HEK293 (cell line): ENCODE measurements around the gene ZNHIT1.

Source experiments
- CTCF ChIA-PET: fragments of 350-600 bp; formaldehyde crosslinking; extraction: SDS; loops from one replicate; lab custom pipeline; 2021; ENCODE audit warnings: antibody characterized with exemption; lab: Yijun Ruan, JAX
- POLR2A ChIA-PET: fragments of 300-600 bp; formaldehyde crosslinking; extraction: SDS; loops from one replicate; lab custom pipeline; 2020; ENCODE audit warnings: antibody characterized with exemption, inconsistent platforms; lab: Yijun Ruan, JAX
- H3K27ac ChIP-seq: fragments of 200-500 bp; sonication (Bioruptor generic); 2 replicates; pipeline ENCODE4 v1.5.1; 2014; ENCODE audit warnings: low read depth, low read length, control low read depth, inconsistent platforms; ENCODE audit errors: extremely low read depth
- H3K36me3 ChIP-seq, 2 experiments: fragments of 200-500 bp in 1 of 2; sonication (Bioruptor generic) in 1 of 2; 1 replicate in 1 of 2; 2 replicates in 1 of 2; pipeline ENCODE4 v1.5.1; 2014 to 2017; ENCODE audit warnings: inconsistent platforms in 2 of 2, low read length in 2 of 2; ENCODE audit not compliant: control insufficient read depth in 2 of 2, insufficient read depth in 1 of 2
- H3K4me1 ChIP-seq: fragments of 200-500 bp; sonication (Bioruptor generic); 2 replicates; pipeline ENCODE4 v1.5.1; 2014; ENCODE audit warnings: mild to moderate bottlenecking, low read length, inconsistent platforms; ENCODE audit not compliant: control insufficient read depth, insufficient read depth
- H3K4me3 ChIP-seq: 2 replicates; pipeline ENCODE4 v1.5.1; 2011; ENCODE audit warnings: low read depth, mild to moderate bottlenecking, control low read depth, low read length, moderate library complexity
- H3K9me3 ChIP-seq: fragments of 200-500 bp; sonication (Bioruptor generic); 2 replicates; pipeline ENCODE4 v1.5.1; 2014; ENCODE audit warnings: low read depth, low read length, inconsistent platforms; ENCODE audit not compliant: control insufficient read depth, insufficient read depth
- HOXD13 ChIP-seq: sonication (generic); formaldehyde crosslinking; IDR thresholded peaks from 2 replicates; pipeline ENCODE4 v1.8.0; 2022; ENCODE audit warnings: missing genetic modification reagents, borderline replicate concordance
- REPIN1 ChIP-seq: fragments of 450-650 bp; formaldehyde crosslinking; IDR thresholded peaks from 2 replicates; pipeline ENCODE4 v1.5.1; 2017; ENCODE audit warnings: missing biosample characterization, missing genetic modification characterization, low read depth
- SP3 ChIP-seq: fragments of 450-650 bp; formaldehyde crosslinking; IDR thresholded peaks from 2 replicates; pipeline ENCODE4 v1.5.1; 2016; ENCODE audit warnings: missing biosample characterization, missing genetic modification characterization
- ZBTB20 ChIP-seq: fragments of 450-650 bp; formaldehyde crosslinking; IDR thresholded peaks from 2 replicates; pipeline ENCODE4 v1.5.1; 2016; ENCODE audit warnings: missing biosample characterization, missing genetic modification characterization
- ZBTB21 ChIP-seq: fragments of 450-650 bp; formaldehyde crosslinking; IDR thresholded peaks from 2 replicates; pipeline ENCODE4 v1.5.1; 2017; ENCODE audit warnings: missing biosample characterization, missing genetic modification characterization
- ZEB2 ChIP-seq: fragments of 450-650 bp; formaldehyde crosslinking; IDR thresholded peaks from 2 replicates; pipeline ENCODE4 v1.5.1; 2016; ENCODE audit warnings: missing biosample characterization, missing genetic modification characterization
- ZNF112 ChIP-seq: fragments of 450-650 bp; formaldehyde crosslinking; IDR thresholded peaks from 2 replicates; pipeline ENCODE4 v1.5.0; 2017; ENCODE audit warnings: missing biosample characterization, missing genetic modification characterization
- ZNF211 ChIP-seq: fragments of 450-650 bp; formaldehyde crosslinking; IDR thresholded peaks from 2 replicates; pipeline ENCODE4 v1.5.1; 2016; ENCODE audit warnings: low read depth, missing biosample characterization, missing genetic modification characterization
- ZNF239 ChIP-seq: fragments of 450-650 bp; formaldehyde crosslinking; IDR thresholded peaks from 2 replicates; pipeline ENCODE4 v1.5.1; 2016; ENCODE audit warnings: missing biosample characterization, missing genetic modification characterization
- ZNF280C ChIP-seq: fragments of 450-650 bp; formaldehyde crosslinking; IDR thresholded peaks from 2 replicates; pipeline ENCODE4 v1.5.1; 2016; ENCODE audit warnings: missing biosample characterization, missing genetic modification characterization
- ZNF341 ChIP-seq: fragments of 450-650 bp; formaldehyde crosslinking; IDR thresholded peaks from 2 replicates; pipeline ENCODE4; 2016; ENCODE audit warnings: low read depth, missing biosample characterization, missing genetic modification characterization
- ZNF426 ChIP-seq: fragments of 450-650 bp; formaldehyde crosslinking; IDR thresholded peaks from 2 replicates; pipeline ENCODE4 v1.5.1; 2017; ENCODE audit warnings: missing biosample characterization, missing genetic modification characterization, mild to moderate bottlenecking, inconsistent platforms, moderate library complexity
- ZNF560 ChIP-seq: fragments of 450-650 bp; formaldehyde crosslinking; IDR thresholded peaks from 2 replicates; pipeline ENCODE4 v1.5.1; 2017; ENCODE audit warnings: missing biosample characterization, missing genetic modification characterization, borderline replicate concordance
- ZNF580 ChIP-seq: fragments of 450-650 bp; formaldehyde crosslinking; IDR thresholded peaks from 2 replicates; pipeline ENCODE4 v1.5.1; 2016; ENCODE audit warnings: missing biosample characterization, missing genetic modification characterization
- ZNF624 ChIP-seq: fragments of 450-650 bp; formaldehyde crosslinking; IDR thresholded peaks from 2 replicates; pipeline ENCODE4 v1.5.1; 2017; ENCODE audit warnings: missing biosample characterization, missing genetic modification characterization
- ZNF785 ChIP-seq: fragments of 450-650 bp; formaldehyde crosslinking; IDR thresholded peaks from 2 replicates; pipeline ENCODE4 v1.5.1; 2016; ENCODE audit warnings: missing biosample characterization, missing genetic modification characterization
- ZNF791 ChIP-seq: fragments of 450-650 bp; formaldehyde crosslinking; IDR thresholded peaks from 2 replicates; pipeline ENCODE4 v1.5.1; 2016; ENCODE audit warnings: missing biosample characterization, missing genetic modification characterization
- ZNF837 ChIP-seq: fragments of 450-650 bp; formaldehyde crosslinking; IDR thresholded peaks from 2 replicates; pipeline ENCODE4 v1.5.1; 2016; ENCODE audit warnings: missing biosample characterization, missing genetic modification characterization
- ZSCAN30 ChIP-seq: fragments of 450-650 bp; IDR thresholded peaks from 2 replicates; pipeline ENCODE4 v1.5.1; 2018; ENCODE audit warnings: missing biosample characterization, mild to moderate bottlenecking, missing genetic modification characterization, moderate library complexity
- TF ChIP-seq, protein P1 (sequence below): fragments of 450-650 bp; formaldehyde crosslinking; IDR thresholded peaks from 2 replicates; pipeline ENCODE4 v1.5.1; 2016; ENCODE audit warnings: missing biosample characterization, missing genetic modification characterization
- TF ChIP-seq, protein P2 (sequence below): fragments of 450-650 bp; IDR thresholded peaks from 2 replicates; pipeline ENCODE4 v1.5.1; 2018; ENCODE audit warnings: missing biosample characterization, mild to moderate bottlenecking, missing genetic modification characterization
- TF ChIP-seq, protein P3 (sequence below): fragments of 450-650 bp; formaldehyde crosslinking; IDR thresholded peaks from 2 replicates; pipeline ENCODE4 v1.5.1; 2016; ENCODE audit warnings: missing biosample characterization, missing genetic modification characterization
- TF ChIP-seq, protein P4 (sequence below): fragments of 450-650 bp; formaldehyde crosslinking; IDR thresholded peaks from 2 replicates; pipeline ENCODE4 v1.5.1; 2016; ENCODE audit warnings: missing biosample characterization, missing genetic modification characterization

The ZNHIT1 gene

GRCh38 chr7:101271021-101271420 is 53.1 kb downstream of the ZNHIT1 start:
- Histone ChIP-seq H3K9me3 (no peaks in the 10 kb centered on the region), H3K4me1 (no peaks in the 10 kb centered on the region)
- CTCF ChIA-PET, result interaction anchor here (1.1 kb wide), 1 partner anchor 12 kb away, joined by 6 read pairs; no protein-coding TSS in a partner anchor
- TF ChIP-seq, protein P1, sequence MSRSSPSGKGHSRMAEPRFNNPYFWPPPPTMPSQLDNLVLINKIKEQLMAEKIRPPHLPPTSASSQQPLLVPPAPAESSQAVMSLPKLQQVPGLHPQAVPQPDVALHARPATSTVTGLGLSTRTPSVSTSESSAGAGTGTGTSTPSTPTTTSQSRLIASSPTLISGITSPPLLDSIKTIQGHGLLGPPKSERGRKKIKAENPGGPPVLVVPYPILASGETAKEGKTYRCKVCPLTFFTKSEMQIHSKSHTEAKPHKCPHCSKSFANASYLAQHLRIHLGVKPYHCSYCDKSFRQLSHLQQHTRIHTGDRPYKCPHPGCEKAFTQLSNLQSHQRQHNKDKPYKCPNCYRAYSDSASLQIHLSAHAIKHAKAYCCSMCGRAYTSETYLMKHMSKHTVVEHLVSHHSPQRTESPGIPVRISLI (tag by site-specific recombination), result no peak
- TF ChIP-seq ZNF560 (tag by site-specific recombination), result no peak
- no peak for TF ChIP-seq ZNF785 (tag by site-specific recombination)
- no peak for TF ChIP-seq ZNF791
- no peak for TF ChIP-seq ZNF580 (tag by site-specific recombination)
- TF ChIP-seq ZEB2 (tag by site-specific recombination), result no peak
- no peak for TF ChIP-seq ZBTB20
- TF ChIP-seq ZNF341 (tag by site-specific recombination), result no peak
- TF ChIP-seq ZNF211, result no peak
- TF ChIP-seq, protein P2, sequence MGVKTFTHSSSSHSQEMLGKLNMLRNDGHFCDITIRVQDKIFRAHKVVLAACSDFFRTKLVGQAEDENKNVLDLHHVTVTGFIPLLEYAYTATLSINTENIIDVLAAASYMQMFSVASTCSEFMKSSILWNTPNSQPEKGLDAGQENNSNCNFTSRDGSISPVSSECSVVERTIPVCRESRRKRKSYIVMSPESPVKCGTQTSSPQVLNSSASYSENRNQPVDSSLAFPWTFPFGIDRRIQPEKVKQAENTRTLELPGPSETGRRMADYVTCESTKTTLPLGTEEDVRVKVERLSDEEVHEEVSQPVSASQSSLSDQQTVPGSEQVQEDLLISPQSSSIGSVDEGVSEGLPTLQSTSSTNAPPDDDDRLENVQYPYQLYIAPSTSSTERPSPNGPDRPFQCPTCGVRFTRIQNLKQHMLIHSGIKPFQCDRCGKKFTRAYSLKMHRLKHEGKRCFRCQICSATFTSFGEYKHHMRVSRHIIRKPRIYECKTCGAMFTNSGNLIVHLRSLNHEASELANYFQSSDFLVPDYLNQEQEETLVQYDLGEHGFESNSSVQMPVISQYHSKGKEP (tag by site-specific recombination), result no peak
- TF ChIP-seq, protein P3, sequence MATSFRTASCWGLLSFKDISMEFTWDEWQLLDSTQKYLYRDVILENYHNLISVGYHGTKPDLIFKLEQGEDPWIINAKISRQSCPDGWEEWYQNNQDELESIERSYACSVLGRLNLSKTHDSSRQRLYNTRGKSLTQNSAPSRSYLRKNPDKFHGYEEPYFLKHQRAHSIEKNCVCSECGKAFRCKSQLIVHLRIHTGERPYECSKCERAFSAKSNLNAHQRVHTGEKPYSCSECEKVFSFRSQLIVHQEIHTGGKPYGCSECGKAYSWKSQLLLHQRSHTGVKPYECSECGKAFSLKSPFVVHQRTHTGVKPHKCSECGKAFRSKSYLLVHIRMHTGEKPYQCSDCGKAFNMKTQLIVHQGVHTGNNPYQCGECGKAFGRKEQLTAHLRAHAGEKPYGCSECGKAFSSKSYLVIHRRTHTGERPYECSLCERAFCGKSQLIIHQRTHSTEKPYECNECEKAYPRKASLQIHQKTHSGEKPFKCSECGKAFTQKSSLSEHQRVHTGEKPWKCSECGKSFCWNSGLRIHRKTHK (tag by site-specific recombination), result no peak
- TF ChIP-seq ZNF624 (tag by site-specific recombination), result no peak
- no peak for TF ChIP-seq HOXD13
- TF ChIP-seq ZBTB21, result no peak
- TF ChIP-seq ZNF280C (tag by site-specific recombination), result no peak
- TF ChIP-seq ZNF837 (tag by site-specific recombination), result no peak
- TF ChIP-seq, all 188 proteins: peak for 0
- POLR2A ChIA-PET, result interaction anchor here (0.7 kb wide), 1 partner anchor 62 kb away, joined by 10 read pairs; no protein-coding TSS in a partner anchor
- Histone ChIP-seq H3K4me3 (no peak overlapping the region), H3K36me3 (no peaks in the 10 kb centered on the region), H3K27ac (no peak overlapping the region)

GRCh38 chr7:101273206-101273605 is 55.2 kb downstream of the ZNHIT1 start:
- no peaks in the 10 kb centered on the region for H3K4me1 ChIP-seq
- H3K27ac ChIP-seq, result no peak overlapping the region
- TF ChIP-seq ZNF280C (tag by site-specific recombination) (no peak), SP3 (tag by site-specific recombination) (no peak), ZNF112 (no peak), ZSCAN30 (no peak), REPIN1 (tag by site-specific recombination) (no peak), ZNF426 (tag by site-specific recombination) (no peak), ZNF239 (tag by site-specific recombination) (no peak)
- TF ChIP-seq, protein P4, sequence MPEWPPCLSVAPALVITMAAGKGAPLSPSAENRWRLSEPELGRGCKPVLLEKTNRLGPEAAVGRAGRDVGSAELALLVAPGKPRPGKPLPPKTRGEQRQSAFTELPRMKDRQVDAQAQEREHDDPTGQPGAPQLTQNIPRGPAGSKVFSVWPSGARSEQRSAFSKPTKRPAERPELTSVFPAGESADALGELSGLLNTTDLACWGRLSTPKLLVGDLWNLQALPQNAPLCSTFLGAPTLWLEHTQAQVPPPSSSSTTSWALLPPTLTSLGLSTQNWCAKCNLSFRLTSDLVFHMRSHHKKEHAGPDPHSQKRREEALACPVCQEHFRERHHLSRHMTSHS (tag by site-specific recombination), result no peak
- TF ChIP-seq, all 188 proteins: peak for 0
- CTCF ChIA-PET, result interaction anchor here (0.5 to 2.5 kb wide), 5 partner anchors 8 to 129 kb away, joined by 3 to 15 read pairs (median 4); partner anchors contain the start of gene MOGAT3
- Histone ChIP-seq H3K36me3 (no peaks in the 10 kb centered on the region), H3K9me3 (no peaks in the 10 kb centered on the region), H3K4me3 (no peak overlapping the region)
- POLR2A ChIA-PET, result no interaction called here
